BE2C (cell line): Measurements from ENCODE around the gene ZNF101.

Source experiments
- DNase-seq: peaks from one replicate; pipeline ENCODE4 v3.0.0-alpha.2; 2020
- H3K27me3 ChIP-seq: fragments of 250-450 bp; sonication (Bioruptor Pico); 2 replicates; pipeline ENCODE4 v1.5.1; 2020; ENCODE audit warnings: mild to moderate bottlenecking
- H3K36me3 ChIP-seq: fragments of 250-450 bp; sonication (Bioruptor Pico); 2 replicates; pipeline ENCODE4 v1.5.1; 2020; ENCODE audit warnings: mild to moderate bottlenecking
- H3K4me1 ChIP-seq: fragments of 250-450 bp; sonication (Bioruptor Pico); 2 replicates; pipeline ENCODE4 v1.5.1; 2020
- H3K4me3 ChIP-seq: 2 replicates; pipeline ENCODE4 v1.5.1; 2011; ENCODE audit warnings: low read depth, low read length
- H3K9me3 ChIP-seq: fragments of 250-450 bp; sonication (Bioruptor Pico); 2 replicates; pipeline ENCODE4 v1.5.1; 2020
- CTCF ChIP-seq: IDR thresholded peaks from 2 replicates; pipeline ENCODE4 v1.5.1; 2012; ENCODE audit warnings: mild to moderate bottlenecking, low read depth, low read length

The ZNF101 gene

GRCh38 chr19:19636573-19637185 is 32.0 kb upstream of the ZNF101 start:
- DNase-seq = no peak
- H3K9me3 ChIP-seq = no peaks in the 10 kb centered on the region
- H3K4me3 ChIP-seq = no peak overlapping the region
- H3K27me3 ChIP-seq = no peaks in the 10 kb centered on the region
- TF ChIP-seq CTCF = no peak
- H3K4me1 ChIP-seq = no peaks in the 10 kb centered on the region
- no peaks in the 10 kb centered on the region for H3K36me3 ChIP-seq

GRCh38 chr19:19637186-19637522 is 31.5 kb upstream of the ZNF101 start:
- no peak overlapping the region for H3K4me3 ChIP-seq
- no peaks in the 10 kb centered on the region for H3K4me1 ChIP-seq
- no peak for DNase-seq
- no peaks in the 10 kb centered on the region for H3K36me3 ChIP-seq
- H3K9me3 ChIP-seq = no peaks in the 10 kb centered on the region
- TF ChIP-seq CTCF = no peak
- H3K27me3 ChIP-seq = no peaks in the 10 kb centered on the region

GRCh38 chr19:19637523-19638251 is 31.0 kb upstream of the ZNF101 start:
- Histone ChIP-seq H3K9me3 (no peaks in the 10 kb centered on the region), H3K4me1 (no peaks in the 10 kb centered on the region), H3K4me3 (no peak overlapping the region), H3K36me3 (no peaks in the 10 kb centered on the region), H3K27me3 (no peaks in the 10 kb centered on the region)
- DNase-seq = no peak
- TF ChIP-seq CTCF = no peak

- DNase-seq = peak; percentile 65
- no peak for TF ChIP-seq CTCF
These were observed 26.0 kb upstream of the ZNF101 start for GRCh38 chr19:19642506-19643157.

GRCh38 chr19:19643158-19644053 is 25.2 kb upstream of the ZNF101 start, which contains the start of gene GMIP:
GMIP (minus strand) TSS chr19:19643657; CDS start chr19:19643529, 128 bp downstream.
- Histone ChIP-seq H3K9me3 (no peaks in the 10 kb centered on the region), H3K27me3 (no peaks in the 10 kb centered on the region), H3K4me3 (peak within 1 kb of the TSS; percentile 84), H3K36me3 (peaks cover 19% of the 10 kb centered on the region), H3K4me1 (no peaks in the 10 kb centered on the region)
- peak; percentile 87 for TF ChIP-seq CTCF
- DNase-seq = peak; percentile 78

More at GRCh38 chr19:19642506-19643157, 26.0 kb upstream of the ZNF101 start:
- peak overlapping the region; percentile 84 for H3K4me3 ChIP-seq
- no peaks in the 10 kb centered on the region for H3K27me3 ChIP-seq
- peaks cover 15% of the 10 kb centered on the region for H3K36me3 ChIP-seq
- H3K9me3 ChIP-seq = no peaks in the 10 kb centered on the region
- no peaks in the 10 kb centered on the region for H3K4me1 ChIP-seq
